Upper lobe of left lung (tissue), 6 donors: ENCODE data around the gene MXI1. TPM values are rescaled to one million over a fixed set of nuclear protein-coding genes. Genes with fewer than 3 reads are reported as not detected.

ENCODE experiments used
- ATAC-seq, 2 donors: fragments of 200-7000 bp; cut with Tn5 transposase; one replicate each; pipeline ENCODE4 v1.9.1; 2022; ENCODE audit warnings: mild to moderate bottlenecking in 2 of 2, moderate library complexity in 2 of 2; ENCODE audit not compliant: low FRiP score in 2 of 2
- DNase-seq, 2 donors: peaks; one replicate each; pipeline ENCODE4 v3.0.0-alpha.2; 2019 to 2020
- H3K27ac ChIP-seq, 4 donors: fragments of 200-600 bp; sonication (generic); one replicate each; pipeline ENCODE4 v1.5.1; 2016 to 2019
- H3K27me3 ChIP-seq, 4 donors: fragments of 200-600 bp; sonication (generic); one replicate each; pipeline ENCODE4 v1.5.1; 2017 to 2019
- H3K36me3 ChIP-seq, 4 donors: fragments of 200-600 bp; sonication (generic); one replicate each; pipeline ENCODE4 v1.5.1; 2016 to 2019
- H3K4me1 ChIP-seq, 4 donors: fragments of 200-600 bp; sonication (generic); one replicate each; pipeline ENCODE4 v1.5.1; 2018 to 2019
- H3K4me3 ChIP-seq, 4 donors: fragments of 200-600 bp; sonication (generic); one replicate each; pipeline ENCODE4 v1.5.1; 2017 to 2019; ENCODE audit warnings: mild to moderate bottlenecking in 2 of 4, moderate library complexity in 1 of 4
- H3K9me3 ChIP-seq, 4 donors: fragments of 200-600 bp; sonication (generic); one replicate each; pipeline ENCODE4 v1.5.1; 2018 to 2019
- EP300 ChIP-seq, 4 donors: sonication (generic); formaldehyde crosslinking; IDR thresholded peaks; one replicate each; pipeline ENCODE4 v1.5.1; 2017; ENCODE audit warnings: antibody characterized with exemption in 4 of 4, control low read depth in 2 of 4
- POLR2A ChIP-seq, 4 donors: fragments of 450-650 bp; IDR thresholded peaks; one replicate each; pipeline ENCODE4 v1.5.1; 2016 to 2017; ENCODE audit warnings: antibody characterized with exemption in 4 of 4, mild to moderate bottlenecking in 2 of 4
- POLR2AphosphoS5 ChIP-seq, 2 donors: sonication (generic); formaldehyde crosslinking; IDR thresholded peaks; one replicate each; pipeline ENCODE4 v1.5.1; 2017; ENCODE audit warnings: antibody characterized with exemption in 2 of 2
- WGBS, 2 donors: methylation state at CpG; one replicate each; pipeline ENCODE4 v1.1.5; 2017 to 2018; 5-methylcytosine and 5-hydroxymethylcytosine counted together
- total RNA-seq, 6 donors: library from RNA; depleted of rRNA in 4 of 6; stranded (reverse); fragments of >200 nt in 4 of 6; gene quantifications; one replicate each; pipeline versions ENCODE4 v1.1.0 to v1.2.1, GENCODE V29; 2016 to 2021
- TF ChIP-seq, protein P1 (sequence below), 6 experiments: fragments of 450-650 bp in 4 of 6; fragments of 200-600 bp in 2 of 6; sonication (generic) in 2 of 6; IDR thresholded peaks; one replicate each; pipeline ENCODE4 v1.5.1; 2016 to 2019; ENCODE audit warnings: antibody characterized with exemption in 6 of 6
- donor health status: DM: no; HTN: no; CAD: no; lungs with moderate emphysema.
- donor health status: DM: no; HTN: yes; CAD: no; lungs with severe emphysema.

The MXI1 gene
- total RNA-seq, 6 donors from 2014 or later: 27.7 to 90.1 (median 45.2) TPM

GRCh38 chr10:110225441-110225755, 18.0 kb downstream of the MXI1 start:
- TF ChIP-seq POLR2AphosphoS5 (IDR thresholded peaks at IDR 0.05) (no peak), EP300 (IDR thresholded peaks at IDR 0.05) (no peak)
- TF ChIP-seq, protein P1, sequence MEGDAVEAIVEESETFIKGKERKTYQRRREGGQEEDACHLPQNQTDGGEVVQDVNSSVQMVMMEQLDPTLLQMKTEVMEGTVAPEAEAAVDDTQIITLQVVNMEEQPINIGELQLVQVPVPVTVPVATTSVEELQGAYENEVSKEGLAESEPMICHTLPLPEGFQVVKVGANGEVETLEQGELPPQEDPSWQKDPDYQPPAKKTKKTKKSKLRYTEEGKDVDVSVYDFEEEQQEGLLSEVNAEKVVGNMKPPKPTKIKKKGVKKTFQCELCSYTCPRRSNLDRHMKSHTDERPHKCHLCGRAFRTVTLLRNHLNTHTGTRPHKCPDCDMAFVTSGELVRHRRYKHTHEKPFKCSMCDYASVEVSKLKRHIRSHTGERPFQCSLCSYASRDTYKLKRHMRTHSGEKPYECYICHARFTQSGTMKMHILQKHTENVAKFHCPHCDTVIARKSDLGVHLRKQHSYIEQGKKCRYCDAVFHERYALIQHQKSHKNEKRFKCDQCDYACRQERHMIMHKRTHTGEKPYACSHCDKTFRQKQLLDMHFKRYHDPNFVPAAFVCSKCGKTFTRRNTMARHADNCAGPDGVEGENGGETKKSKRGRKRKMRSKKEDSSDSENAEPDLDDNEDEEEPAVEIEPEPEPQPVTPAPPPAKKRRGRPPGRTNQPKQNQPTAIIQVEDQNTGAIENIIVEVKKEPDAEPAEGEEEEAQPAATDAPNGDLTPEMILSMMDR (IDR thresholded peaks at IDR 0.05): no peak
- Histone ChIP-seq H3K36me3 (peaks cover 0 to 19% (median 2%) of the 10 kb centered on the region in 4 donors), H3K4me3 (peak overlapping the region in 3 of 4 donors; percentile 86 to 96 (median 92)), H3K27me3 (no peaks in the 10 kb centered on the region), H3K4me1 (peaks cover 12 to 27% (median 21%) of the 10 kb centered on the region in 4 donors), H3K9me3 (no peaks in the 10 kb centered on the region), H3K27ac (peak overlapping the region; percentile 87 to 94 (median 90))
- DNase-seq (no peak), ATAC-seq (no peak)
- 6% methylated on average over 8 of the region's 8 CpGs for WGBS, 2 donors

GRCh38 chr10:110225756-110226542, 18.5 kb downstream of the MXI1 start:
- peak overlapping the region; percentile 86 to 99 (median 94) for H3K4me3 ChIP-seq
- DNase-seq (peak; percentile 90 to 96), ATAC-seq (peak; percentile 75 to 86)
- peak in 1 of 4 donors; percentile 46 for TF ChIP-seq POLR2A (IDR thresholded peaks at IDR 0.05)
- TF ChIP-seq, protein P1 (IDR thresholded peaks at IDR 0.05): peak; percentile 73 to 96 (median 93)
- peak; percentile 73 to 80 for TF ChIP-seq POLR2AphosphoS5 (IDR thresholded peaks at IDR 0.05)
- no peak for TF ChIP-seq EP300 (IDR thresholded peaks at IDR 0.05)
- H3K27ac ChIP-seq: peak overlapping the region; percentile 87 to 94 (median 90)
- peaks cover 0 to 19% (median 2%) of the 10 kb centered on the region in 4 donors for H3K36me3 ChIP-seq
- H3K9me3 ChIP-seq: no peaks in the 10 kb centered on the region
- no peaks in the 10 kb centered on the region for H3K27me3 ChIP-seq
- H3K4me1 ChIP-seq: peaks cover 12 to 27% (median 19%) of the 10 kb centered on the region in 4 donors
- WGBS, 2 donors: 0 to 1% methylated on average over 5 to 35 of the region's 103 CpGs

DNA sequence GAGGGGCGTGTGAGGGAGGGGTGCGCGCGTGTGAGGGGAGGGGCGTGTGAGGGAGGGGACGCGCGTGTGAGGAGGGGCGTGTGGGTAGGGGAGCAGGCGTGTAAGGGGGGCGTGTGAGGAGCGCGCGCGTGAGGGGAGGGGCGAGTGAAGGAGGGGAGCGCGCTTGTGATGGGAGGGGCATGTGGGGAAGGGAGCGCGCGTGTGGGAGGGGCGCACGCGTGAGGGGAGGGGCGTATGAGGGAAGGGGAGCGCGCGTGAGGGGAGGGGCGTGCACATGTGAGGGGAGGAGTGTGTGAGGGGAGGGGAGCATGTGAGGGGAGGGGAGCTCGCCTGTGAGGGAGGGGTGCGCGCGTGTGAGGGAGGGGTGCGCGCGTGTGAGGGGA, 19.1 kb downstream of the MXI1 start:
- TF ChIP-seq, protein P1 (IDR thresholded peaks at IDR 0.05): no peak
- TF ChIP-seq EP300 (IDR thresholded peaks at IDR 0.05) (no peak), POLR2AphosphoS5 (IDR thresholded peaks at IDR 0.05) (no peak), POLR2A (IDR thresholded peaks at IDR 0.05) (no peak)
- DNase-seq (peak; percentile 91 to 97), ATAC-seq (peak; percentile 84 to 95)
- Histone ChIP-seq H3K4me1 (peaks cover 12 to 24% (median 16%) of the 10 kb centered on the region in 4 donors), H3K4me3 (peak overlapping the region; percentile 86 to 99 (median 94)), H3K27ac (peak overlapping the region; percentile 87 to 94 (median 90)), H3K36me3 (peaks cover 0 to 19% (median 2%) of the 10 kb centered on the region in 4 donors), H3K27me3 (no peaks in the 10 kb centered on the region), H3K9me3 (no peaks in the 10 kb centered on the region)
- WGBS, 2 donors: 17% methylated on average over 5 of the region's 36 CpGs; no CpG with 5 or more reads in 1 of the 2 donors

DNA sequence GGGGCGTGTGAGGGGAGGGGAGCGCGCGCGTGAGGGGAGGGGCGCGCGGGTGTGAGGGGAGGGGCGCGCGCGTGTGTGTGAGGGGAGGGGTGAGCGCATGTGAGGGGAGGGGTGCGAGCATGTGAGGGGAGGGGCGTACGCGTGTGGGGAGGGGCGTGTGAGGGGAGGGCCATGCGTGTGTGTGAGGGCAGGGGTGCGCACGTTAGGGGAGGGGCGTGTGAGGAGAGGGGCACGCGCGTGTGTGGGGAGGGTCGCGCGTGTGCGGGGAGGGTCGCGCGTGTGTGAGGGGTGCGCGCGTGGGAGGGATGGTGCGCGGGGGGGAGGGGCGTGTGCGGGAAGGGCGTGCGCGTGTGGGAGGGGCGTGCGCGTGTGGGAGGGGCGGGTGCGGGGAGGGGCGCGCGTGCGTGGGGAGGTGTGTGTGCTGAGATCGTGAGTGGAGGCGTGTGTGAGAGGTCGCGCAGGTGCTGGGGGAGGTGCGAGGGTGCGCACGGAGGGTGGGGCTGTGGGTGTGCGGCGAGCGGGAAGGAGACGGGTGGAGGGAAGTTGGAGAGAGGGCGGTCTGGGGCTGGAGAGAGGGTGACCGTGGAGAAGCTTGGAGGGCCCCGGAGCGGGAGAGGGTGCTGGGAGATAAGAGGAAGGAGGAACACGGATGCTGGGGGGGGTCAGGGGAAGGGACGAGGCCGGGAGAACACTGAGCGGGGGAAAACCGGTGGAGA, 19.7 kb downstream of the MXI1 start:
- Histone ChIP-seq H3K4me1 (peaks cover 12 to 18% (median 15%) of the 10 kb centered on the region in 4 donors), H3K27me3 (no peaks in the 10 kb centered on the region), H3K4me3 (peak overlapping the region; percentile 86 to 99 (median 94)), H3K9me3 (no peaks in the 10 kb centered on the region), H3K36me3 (peaks cover 0 to 19% (median 2%) of the 10 kb centered on the region in 4 donors), H3K27ac (peak overlapping the region; percentile 87 to 94 (median 90))
- TF ChIP-seq POLR2AphosphoS5 (IDR thresholded peaks at IDR 0.05) (peak in 1 of 2 donors; percentile 47), POLR2A (IDR thresholded peaks at IDR 0.05) (peak in 1 of 4 donors; percentile 16), EP300 (IDR thresholded peaks at IDR 0.05) (no peak)
- TF ChIP-seq, protein P1 (IDR thresholded peaks at IDR 0.05): no peak
- ATAC-seq (peak; percentile 75 to 81), DNase-seq (peak; percentile 74 to 94)
- 1% methylated on average over 29 to 35 of the region's 71 CpGs for WGBS, 2 donors
